Measurements from ENCODE around the gene DEFB128. TPM values are rescaled to one million over a fixed set of nuclear protein-coding genes. Genes with fewer than 3 reads are reported as not detected.

The DEFB128 gene
- total and polyA plus RNA-seq, 2 of the 4 experiments (the other 2 are of a cell fraction): not detected

- Histone ChIP-seq H4K20me1 (ENCODE audit: insufficient read depth, low read length) (no peaks in the 10 kb centered on the region), H2AK9ac (replicated peaks; ENCODE audit: low read depth, low read length, poor library complexity) (no peak overlapping the region), H3K36me3 (ENCODE audit: control insufficient read depth, insufficient read depth, low read length) (no peaks in the 10 kb centered on the region), H3K56ac (ENCODE audit: extremely low read depth, insufficient read depth, low read length) (no peak overlapping the region), H3K14ac (replicated peaks; ENCODE audit: low read depth, low read length) (no peak overlapping the region), H2BK15ac (ENCODE audit: low read depth, low read length) (no peak overlapping the region), H3K4ac (ENCODE audit: low read depth, low read length) (no peak overlapping the region), H3K4me1 (ENCODE audit: control insufficient read depth, insufficient read depth, low read length) (no peaks in the 10 kb centered on the region), H2BK20ac (ENCODE audit: low read depth, low read length) (no peak overlapping the region), H2BK5ac (ENCODE audit: low read depth, low read length, poor library complexity, severe bottlenecking) (no peak overlapping the region), H3K4me2 (ENCODE audit: low read depth, low read length) (no peak overlapping the region), H4K8ac (ENCODE audit: low read depth in 2 of 2, low read length in 2 of 2) (no peak overlapping the region), H3K27ac (ENCODE audit: insufficient read depth, low read length) (no peak overlapping the region), H3K79me1 (ENCODE audit: low read depth in 1 of 2, low read length in 2 of 2) (no peaks in the 10 kb centered on the region), H3K27me3 (ENCODE audit: control insufficient read depth, insufficient read depth, low read length) (no peaks in the 10 kb centered on the region), H4K5ac (ENCODE audit: low read depth, low read length) (no peak overlapping the region), H3K4me3 (ENCODE audit: insufficient read depth, low read depth, low read length) (no peak overlapping the region), H3K18ac (ENCODE audit: low read depth, low read length) (no peak overlapping the region), H3K9me3 (ENCODE audit: control insufficient read depth, insufficient read depth, low read length) (no peaks in the 10 kb centered on the region), H2BK120ac (ENCODE audit: low read depth, low read length) (no peak overlapping the region), H2AK5ac (ENCODE audit: low read depth, low read length) (no peak overlapping the region), H2AFZ (replicated peaks; ENCODE audit: low read length, poor library complexity) (no peak overlapping the region), H3K9me1 (ENCODE audit: insufficient read depth, low read length) (no peaks in the 10 kb centered on the region), H3K23ac (ENCODE audit: low read depth, low read length) (no peak overlapping the region), H4K91ac (ENCODE audit: insufficient read depth, low read depth, low read length) (no peak overlapping the region), H3K9ac (ENCODE audit: low read depth, low read length) (no peak overlapping the region)
- in situ Hi-C loops (cut with MboI; ENCODE audit: low sequenced_read_pairs) (no loop called here), dilution Hi-C loops (cut with HindIII; ENCODE audit: low sequenced_read_pairs, unreplicated experiment) (no loop called here), intact Hi-C loops (cut with micrococcal nuclease) (no loop called here)
- CTCF ChIA-PET: no interaction called here
- BruUV-seq (replicated peaks): no TSS peak
- ATAC-seq (ENCODE audit: low read depth): no peak
- no peak for TF ChIP-seq MXI1 (IDR thresholded peaks at IDR 0.05; ENCODE audit: borderline replicate concordance, low read depth, low read length)
- no peak for DNase-seq
- no CpG with 5 or more reads among the region's 2 CpGs for WGBS, 2 experiments (ENCODE audit: extremely low coverage in 2 of 2, insufficient read length in 1 of 2)
- POLR2A ChIA-PET (ENCODE audit: unreplicated experiment): no interaction called here
These were observed 5.2 kb downstream of the DEFB128 start for GRCh38 chr20:184288-184687.
